Tibial nerve (tissue), 4 donors: ENCODE measurements around the gene VOPP1.

Experiments
- CTCF ChIP-seq, 5 experiments: fragments of 200-600 bp in 3 of 5; fragments of 450-650 bp in 2 of 5; sonication (generic) in 3 of 5; IDR thresholded peaks; one replicate each; pipeline ENCODE4 v1.5.1; 2016 to 2019; ENCODE audit warnings: antibody characterized with exemption in 5 of 5, mild to moderate bottlenecking in 3 of 5, moderate library complexity in 2 of 5
- EP300 ChIP-seq, 2 donors: sonication (generic); formaldehyde crosslinking; IDR thresholded peaks; one replicate each; pipeline ENCODE4 v1.6.1; 2017; ENCODE audit warnings: antibody characterized with exemption in 2 of 2, mild to moderate bottlenecking in 1 of 2
- POLR2A ChIP-seq, 2 donors: fragments of 450-650 bp; IDR thresholded peaks; one replicate each; pipeline ENCODE4 v1.6.1; 2017; ENCODE audit warnings: antibody characterized with exemption in 2 of 2, mild to moderate bottlenecking in 2 of 2, moderate library complexity in 2 of 2

GRCh38 chr7:55524558-55525310 lies 47.6 kb downstream of the VOPP1 start:
- TF ChIP-seq EP300 (IDR thresholded peaks at IDR 0.05) (no peak), CTCF (IDR thresholded peaks at IDR 0.05) (no peak), POLR2A (IDR thresholded peaks at IDR 0.05) (no peak)
